Measurements from ENCODE around the gene GRIK5.

- TF ChIP-seq, protein P1, sequence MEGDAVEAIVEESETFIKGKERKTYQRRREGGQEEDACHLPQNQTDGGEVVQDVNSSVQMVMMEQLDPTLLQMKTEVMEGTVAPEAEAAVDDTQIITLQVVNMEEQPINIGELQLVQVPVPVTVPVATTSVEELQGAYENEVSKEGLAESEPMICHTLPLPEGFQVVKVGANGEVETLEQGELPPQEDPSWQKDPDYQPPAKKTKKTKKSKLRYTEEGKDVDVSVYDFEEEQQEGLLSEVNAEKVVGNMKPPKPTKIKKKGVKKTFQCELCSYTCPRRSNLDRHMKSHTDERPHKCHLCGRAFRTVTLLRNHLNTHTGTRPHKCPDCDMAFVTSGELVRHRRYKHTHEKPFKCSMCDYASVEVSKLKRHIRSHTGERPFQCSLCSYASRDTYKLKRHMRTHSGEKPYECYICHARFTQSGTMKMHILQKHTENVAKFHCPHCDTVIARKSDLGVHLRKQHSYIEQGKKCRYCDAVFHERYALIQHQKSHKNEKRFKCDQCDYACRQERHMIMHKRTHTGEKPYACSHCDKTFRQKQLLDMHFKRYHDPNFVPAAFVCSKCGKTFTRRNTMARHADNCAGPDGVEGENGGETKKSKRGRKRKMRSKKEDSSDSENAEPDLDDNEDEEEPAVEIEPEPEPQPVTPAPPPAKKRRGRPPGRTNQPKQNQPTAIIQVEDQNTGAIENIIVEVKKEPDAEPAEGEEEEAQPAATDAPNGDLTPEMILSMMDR (conservative IDR thresholded peaks at IDR 0.05; ENCODE audit: low read length), result no peak
- no peak for TF ChIP-seq EZH2phosphoT487 (IDR thresholded peaks at IDR 0.05; ENCODE audit: borderline replicate concordance)
These were observed 47.4 kb downstream of the GRIK5 start for GRCh38 chr19:42022616-42023015.
